Thoracic aorta (tissue), 2 donors: ENCODE data around the gene TPRG1. TPM values are rescaled to one million over a fixed set of nuclear protein-coding genes. Genes with fewer than 3 reads are reported as not detected.

Source experiments
- ATAC-seq: fragments of 150-250 bp; one replicate; pipeline ENCODE4 v1.8.0; 2017; ENCODE audit warnings: low read depth; ENCODE audit not compliant: insufficient number of reproducible peaks, low FRiP score
- DNase-seq: peaks from one replicate; pipeline ENCODE4 v3.0.0-alpha.2; 2020; ENCODE audit warnings: low spot score
- H3K27ac ChIP-seq, 2 donors: fragments of 200-600 bp; sonication (generic); 1 replicate in 1 of 2; 2 replicates in 1 of 2; pipeline ENCODE4 v1.5.1; 2016; ENCODE audit warnings: mild to moderate bottlenecking in 2 of 2, moderate library complexity in 2 of 2
- H3K27me3 ChIP-seq: fragments of 200-600 bp; sonication (generic); replicated peaks from 2 replicates; pipeline ENCODE4 v1.6.0; 2016; ENCODE audit warnings: mild to moderate bottlenecking; ENCODE audit not compliant: insufficient read depth
- H3K36me3 ChIP-seq: fragments of 200-600 bp; sonication (generic); one replicate; pipeline ENCODE4 v1.5.1; 2016
- H3K4me1 ChIP-seq, 2 donors: fragments of 200-600 bp; sonication (generic); 1 replicate in 1 of 2; 2 replicates in 1 of 2; pipeline versions ENCODE4 v1.5.1 to v1.6.0; 2016; ENCODE audit warnings: low read depth in 2 of 2, mild to moderate bottlenecking in 1 of 2; ENCODE audit not compliant: control insufficient read depth in 1 of 2
- H3K4me3 ChIP-seq: fragments of 200-600 bp; sonication (generic); 2 replicates; pipeline ENCODE4 v1.5.1; 2016; ENCODE audit warnings: mild to moderate bottlenecking
- H3K9me3 ChIP-seq: fragments of 200-600 bp; sonication (generic); 2 replicates; pipeline ENCODE4 v1.5.1; 2016
- total RNA-seq, 2 donors: library from RNA; depleted of rRNA; stranded (reverse); fragments of >200 nt; gene quantifications; one replicate each; pipeline versions ENCODE4 v1.1.0 to v1.2.3, GENCODE V29; 2016
- TF ChIP-seq, protein P1 (sequence below): fragments of 200-600 bp; sonication (generic); IDR thresholded peaks from one replicate; pipeline ENCODE4 v1.5.1; 2019; ENCODE audit warnings: antibody characterized with exemption

The TPRG1 gene
- total RNA-seq, 2 donors from 2014 or later = 7.4 to 14.5 TPM

DNA sequence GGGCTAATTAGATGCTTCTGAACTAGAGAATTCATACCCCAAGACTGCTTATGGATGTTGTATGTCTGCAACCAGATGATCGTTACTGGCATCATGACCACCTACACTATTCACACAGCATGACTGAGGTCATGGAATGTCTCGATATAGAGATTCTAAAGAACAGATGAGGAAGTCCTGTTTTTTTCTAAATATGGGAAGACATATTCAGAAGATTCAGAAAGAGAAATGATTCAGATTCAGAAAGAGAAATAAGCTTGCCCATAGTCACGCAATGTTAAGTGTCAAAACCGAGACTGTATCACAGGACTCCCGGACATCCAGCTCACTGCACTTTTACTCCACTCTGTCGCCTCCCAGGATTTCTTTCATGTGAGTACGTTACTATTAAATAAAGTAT is 136.2 kb downstream of the TPRG1 start:
- H3K36me3 ChIP-seq = no peaks in the 10 kb centered on the region
- TF ChIP-seq, protein P1, sequence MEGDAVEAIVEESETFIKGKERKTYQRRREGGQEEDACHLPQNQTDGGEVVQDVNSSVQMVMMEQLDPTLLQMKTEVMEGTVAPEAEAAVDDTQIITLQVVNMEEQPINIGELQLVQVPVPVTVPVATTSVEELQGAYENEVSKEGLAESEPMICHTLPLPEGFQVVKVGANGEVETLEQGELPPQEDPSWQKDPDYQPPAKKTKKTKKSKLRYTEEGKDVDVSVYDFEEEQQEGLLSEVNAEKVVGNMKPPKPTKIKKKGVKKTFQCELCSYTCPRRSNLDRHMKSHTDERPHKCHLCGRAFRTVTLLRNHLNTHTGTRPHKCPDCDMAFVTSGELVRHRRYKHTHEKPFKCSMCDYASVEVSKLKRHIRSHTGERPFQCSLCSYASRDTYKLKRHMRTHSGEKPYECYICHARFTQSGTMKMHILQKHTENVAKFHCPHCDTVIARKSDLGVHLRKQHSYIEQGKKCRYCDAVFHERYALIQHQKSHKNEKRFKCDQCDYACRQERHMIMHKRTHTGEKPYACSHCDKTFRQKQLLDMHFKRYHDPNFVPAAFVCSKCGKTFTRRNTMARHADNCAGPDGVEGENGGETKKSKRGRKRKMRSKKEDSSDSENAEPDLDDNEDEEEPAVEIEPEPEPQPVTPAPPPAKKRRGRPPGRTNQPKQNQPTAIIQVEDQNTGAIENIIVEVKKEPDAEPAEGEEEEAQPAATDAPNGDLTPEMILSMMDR = no peak
- ATAC-seq (no peak), DNase-seq (no peak)
- H3K27me3 ChIP-seq = no peaks in the 10 kb centered on the region
- H3K27ac ChIP-seq = no peak overlapping the region
- no peak overlapping the region for H3K4me3 ChIP-seq
- peaks cover 6 to 25% of the 10 kb centered on the region in 2 donors for H3K4me1 ChIP-seq
- H3K9me3 ChIP-seq = no peaks in the 10 kb centered on the region

GRCh38 chr3:189308608-189309007 is 136.8 kb downstream of the TPRG1 start:
- Histone ChIP-seq H3K4me3 (no peak overlapping the region), H3K27ac (no peak overlapping the region), H3K4me1 (peaks cover 6 to 23% of the 10 kb centered on the region in 2 donors), H3K9me3 (no peaks in the 10 kb centered on the region), H3K27me3 (no peaks in the 10 kb centered on the region), H3K36me3 (no peaks in the 10 kb centered on the region)
- TF ChIP-seq, protein P1 = no peak
- ATAC-seq (no peak), DNase-seq (no peak)

GRCh38 chr3:189309400-189309975 is 137.7 kb downstream of the TPRG1 start:
- H3K4me3 ChIP-seq = no peak overlapping the region
- no peaks in the 10 kb centered on the region for H3K9me3 ChIP-seq
- H3K27me3 ChIP-seq = no peaks in the 10 kb centered on the region
- H3K36me3 ChIP-seq = no peaks in the 10 kb centered on the region
- H3K27ac ChIP-seq = no peak overlapping the region
- peaks cover 6 to 15% of the 10 kb centered on the region in 2 donors for H3K4me1 ChIP-seq
- DNase-seq = no peak
- TF ChIP-seq, protein P1 = no peak
- ATAC-seq = no peak

- DNase-seq (no peak), ATAC-seq (no peak)
- TF ChIP-seq, protein P1 = no peak
- no peaks in the 10 kb centered on the region for H3K9me3 ChIP-seq
- H3K4me1 ChIP-seq = no peaks in the 10 kb centered on the region
- no peaks in the 10 kb centered on the region for H3K27me3 ChIP-seq
- H3K4me3 ChIP-seq = no peak overlapping the region
- no peak overlapping the region for H3K27ac ChIP-seq
- H3K36me3 ChIP-seq = no peaks in the 10 kb centered on the region
Observed at GRCh38 chr3:189311521-189311920, 139.8 kb downstream of the TPRG1 start.

DNA sequence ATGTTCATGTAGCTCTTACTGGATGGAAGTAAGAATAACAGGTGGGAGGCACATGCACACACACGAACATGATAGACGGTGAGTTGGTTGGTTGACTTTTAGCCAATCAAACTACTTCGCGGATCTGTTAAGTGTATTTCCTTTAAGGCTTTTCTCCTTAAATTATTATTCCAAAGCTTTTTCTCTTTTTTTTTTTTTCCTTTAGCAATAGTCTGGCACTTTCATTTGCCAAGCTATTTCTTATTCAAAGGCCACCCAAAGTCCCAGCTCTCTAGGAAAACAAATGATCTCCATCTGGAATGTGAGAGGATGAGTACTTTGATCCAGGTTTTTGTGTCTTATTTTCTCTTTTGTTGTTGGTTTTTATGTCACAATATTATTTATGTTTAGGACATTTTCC is 141.1 kb downstream of the TPRG1 start:
- H3K4me3 ChIP-seq = no peak overlapping the region
- H3K4me1 ChIP-seq = no peaks in the 10 kb centered on the region
- ATAC-seq (no peak), DNase-seq (no peak)
- H3K27ac ChIP-seq = no peak overlapping the region
- TF ChIP-seq, protein P1 = no peak
- H3K9me3 ChIP-seq = no peaks in the 10 kb centered on the region
- H3K36me3 ChIP-seq = no peaks in the 10 kb centered on the region
- H3K27me3 ChIP-seq = no peaks in the 10 kb centered on the region
